Measurements from ENCODE around the gene TLCD1.

Gene TLCD1

DNA sequence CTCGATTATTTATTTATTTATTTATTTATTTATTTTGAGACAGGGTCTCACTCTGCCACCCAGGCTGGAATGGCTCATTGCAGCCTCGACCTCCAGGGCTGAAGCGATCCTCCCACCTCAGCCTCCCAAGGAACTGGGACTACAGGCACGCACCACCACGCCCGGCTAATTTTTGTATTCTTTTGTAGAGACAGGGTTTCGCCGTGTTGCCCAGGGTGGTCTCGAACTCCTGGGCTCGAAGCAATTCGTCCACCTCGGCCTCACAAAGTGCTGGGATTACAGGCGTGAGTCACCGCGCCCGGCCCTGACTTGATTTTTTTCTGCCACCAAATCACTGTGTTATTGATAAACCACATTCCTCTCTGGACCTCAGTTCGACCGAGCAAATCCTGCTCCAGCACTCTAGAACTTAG, 7.0 kb downstream of the TLCD1 start:
- DNase-seq (ENCODE audit: low read depth) = no peak
- TF ChIP-seq, protein P1, sequence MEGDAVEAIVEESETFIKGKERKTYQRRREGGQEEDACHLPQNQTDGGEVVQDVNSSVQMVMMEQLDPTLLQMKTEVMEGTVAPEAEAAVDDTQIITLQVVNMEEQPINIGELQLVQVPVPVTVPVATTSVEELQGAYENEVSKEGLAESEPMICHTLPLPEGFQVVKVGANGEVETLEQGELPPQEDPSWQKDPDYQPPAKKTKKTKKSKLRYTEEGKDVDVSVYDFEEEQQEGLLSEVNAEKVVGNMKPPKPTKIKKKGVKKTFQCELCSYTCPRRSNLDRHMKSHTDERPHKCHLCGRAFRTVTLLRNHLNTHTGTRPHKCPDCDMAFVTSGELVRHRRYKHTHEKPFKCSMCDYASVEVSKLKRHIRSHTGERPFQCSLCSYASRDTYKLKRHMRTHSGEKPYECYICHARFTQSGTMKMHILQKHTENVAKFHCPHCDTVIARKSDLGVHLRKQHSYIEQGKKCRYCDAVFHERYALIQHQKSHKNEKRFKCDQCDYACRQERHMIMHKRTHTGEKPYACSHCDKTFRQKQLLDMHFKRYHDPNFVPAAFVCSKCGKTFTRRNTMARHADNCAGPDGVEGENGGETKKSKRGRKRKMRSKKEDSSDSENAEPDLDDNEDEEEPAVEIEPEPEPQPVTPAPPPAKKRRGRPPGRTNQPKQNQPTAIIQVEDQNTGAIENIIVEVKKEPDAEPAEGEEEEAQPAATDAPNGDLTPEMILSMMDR (IDR thresholded peaks at IDR 0.05; ENCODE audit: insufficient read depth, low read depth, low read length, missing control alignments) = no peak
- peak overlapping the region; percentile 99 for H3K4me3 ChIP-seq (ENCODE audit: low read length)

DNA sequence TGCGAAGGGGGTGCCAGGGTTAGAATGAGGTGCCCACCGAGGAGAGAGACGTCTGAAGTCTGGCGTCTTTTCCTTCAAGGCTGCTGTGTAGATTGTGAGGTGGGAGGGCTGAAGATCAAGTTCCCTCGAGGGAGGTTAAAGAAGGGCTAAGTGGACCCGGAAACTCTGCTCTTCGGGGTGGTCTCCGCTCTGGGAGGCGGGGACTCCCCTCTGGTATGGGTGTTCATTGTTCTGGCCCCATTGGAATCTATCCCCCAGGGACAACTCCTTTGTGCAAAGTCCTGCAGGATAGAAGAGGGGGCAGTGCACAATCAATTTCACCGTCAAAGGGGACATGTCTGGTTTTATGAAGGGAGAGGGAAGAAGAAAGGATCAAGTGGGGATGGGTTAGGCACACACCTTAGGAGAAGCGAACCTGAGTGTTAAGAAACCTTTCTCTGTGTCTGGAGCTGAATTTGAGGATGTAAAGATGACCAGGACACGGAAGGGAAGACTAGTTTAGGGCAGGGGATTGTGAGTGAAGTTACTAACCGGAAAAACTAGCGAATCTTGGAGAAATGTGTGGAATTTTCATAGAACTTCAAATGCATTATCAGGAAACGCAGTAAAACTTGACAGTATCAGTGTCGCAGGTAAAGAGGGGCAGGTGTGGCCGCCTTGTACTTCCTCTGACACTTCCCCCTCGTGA, 7.6 kb downstream of the TLCD1 start:
- DNase-seq (ENCODE audit: low read depth) = no peak
- peak overlapping the region; percentile 99 for H3K4me3 ChIP-seq (ENCODE audit: low read length)
- TF ChIP-seq, protein P1 (IDR thresholded peaks at IDR 0.05; ENCODE audit: insufficient read depth, low read depth, low read length, missing control alignments) = no peak

DNA sequence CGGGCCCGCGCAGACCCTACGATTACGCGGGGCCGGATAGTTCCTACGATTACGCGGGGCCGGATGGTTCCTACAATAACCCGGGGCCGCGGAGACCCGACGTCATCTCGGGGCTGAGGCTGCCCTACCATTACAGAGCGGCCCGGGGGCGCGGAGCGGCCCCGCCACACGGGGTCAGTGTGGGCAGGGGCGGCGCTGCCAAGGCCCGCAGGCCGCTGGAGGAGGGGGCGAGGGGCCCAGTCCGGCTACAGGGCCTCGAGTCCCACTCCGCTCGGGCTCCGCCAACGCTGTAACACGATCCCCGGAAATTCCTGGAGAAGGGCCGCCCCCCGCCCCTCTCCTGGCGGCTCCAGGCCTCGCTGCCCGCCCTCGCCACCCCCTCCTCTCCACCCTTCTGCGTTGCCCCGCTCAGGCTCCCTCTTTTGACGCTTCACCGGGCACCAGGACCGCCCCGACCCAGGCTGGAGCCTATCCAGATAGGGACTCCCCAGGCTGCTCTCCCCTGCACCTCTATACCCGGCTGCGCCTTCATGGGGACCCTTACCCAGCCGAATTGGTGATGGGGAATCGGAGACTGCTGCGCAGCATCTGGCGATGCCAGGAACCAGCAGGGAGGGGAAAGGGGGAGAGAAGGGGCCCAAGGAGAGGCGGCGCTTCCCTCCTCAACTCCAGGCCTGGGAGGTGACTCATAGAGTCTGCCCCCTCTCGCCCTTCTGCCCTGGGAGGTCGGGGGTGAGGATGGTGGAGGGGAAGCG, 8.3 kb downstream of the TLCD1 start, which contains the start of gene RAB34:
Gene RAB34, minus strand, starts transcription at position 291 of the 755 bp plus-strand sequence. CDS start 602 bp downstream, outside the sequence.
- DNase-seq (ENCODE audit: low read depth) = peak; percentile 76
- peak within 1 kb of the TSS; percentile 99 for H3K4me3 ChIP-seq (ENCODE audit: low read length)

DNA sequence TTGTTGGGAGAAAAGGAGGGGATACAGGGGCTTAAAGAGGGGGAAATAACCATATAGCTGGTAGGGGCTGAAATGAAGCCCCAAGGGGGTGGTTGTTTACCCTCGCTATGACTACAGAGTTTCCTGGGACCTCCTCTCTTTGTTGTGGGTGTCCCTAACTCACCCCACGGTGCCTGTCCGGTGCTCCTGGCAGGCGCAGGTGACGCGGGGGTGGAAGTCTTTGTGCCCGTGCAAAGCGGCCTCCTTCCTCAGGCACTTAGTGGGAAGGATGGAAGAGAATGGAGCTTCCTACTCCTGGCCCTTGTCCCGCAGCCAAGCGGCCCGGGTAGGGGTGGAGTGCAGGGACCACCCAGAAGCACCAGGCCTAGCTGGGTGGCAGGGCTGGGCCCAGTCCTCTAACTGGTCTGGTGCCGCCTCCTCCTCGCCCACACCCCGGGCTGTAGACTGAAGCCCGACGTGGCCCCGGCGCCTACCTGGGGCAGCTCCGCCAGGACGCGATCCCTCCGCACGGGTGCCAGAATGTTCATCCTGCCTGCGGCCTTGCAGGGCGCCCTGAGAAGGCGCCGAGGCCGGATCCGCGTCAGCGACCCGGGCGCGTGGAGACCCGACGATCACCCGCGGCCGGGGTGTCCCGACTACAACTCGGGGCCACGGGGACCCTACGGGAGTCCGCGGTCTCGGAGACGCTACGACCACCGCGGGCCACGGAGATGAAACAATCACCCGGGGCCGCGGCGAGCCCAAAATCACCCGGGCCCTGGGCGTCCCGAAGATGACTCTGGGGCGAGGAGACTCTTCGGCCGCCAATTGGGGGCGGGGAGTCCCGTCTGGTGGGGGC, 9.1 kb downstream of the TLCD1 start:
- H3K4me3 ChIP-seq (ENCODE audit: low read length) = peak overlapping the region; percentile 99
- peak; percentile 44 for DNase-seq (ENCODE audit: low read depth)
- TF ChIP-seq, protein P1 (IDR thresholded peaks at IDR 0.05; ENCODE audit: insufficient read depth, low read depth, low read length, missing control alignments) = no peak

More for the DNA sequence above, 8.3 kb downstream of the TLCD1 start, which contains the start of gene RAB34:
- TF ChIP-seq, protein P1 (IDR thresholded peaks at IDR 0.05; ENCODE audit: insufficient read depth, low read depth, low read length, missing control alignments) = no peak

DNA sequence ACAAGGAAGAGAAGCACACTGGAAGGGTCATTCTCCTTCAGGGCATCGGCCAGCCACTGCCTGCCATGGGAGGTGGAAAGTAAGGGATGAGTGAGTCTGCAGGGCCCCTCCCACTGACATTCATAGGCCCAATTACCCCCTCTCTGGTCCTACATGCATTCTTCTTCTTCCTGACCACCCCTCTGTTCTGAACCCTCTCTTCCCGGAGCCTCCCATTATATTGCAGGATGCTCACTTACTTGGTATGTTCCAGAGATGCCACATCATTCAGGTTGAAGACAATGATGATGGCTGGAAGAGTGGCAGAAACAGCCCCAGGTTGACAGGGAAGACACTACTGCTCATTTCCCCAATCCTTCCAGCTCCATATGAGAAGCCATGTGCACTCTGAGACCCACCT, 10.8 kb downstream of the TLCD1 start:
- TF ChIP-seq, protein P1 (IDR thresholded peaks at IDR 0.05; ENCODE audit: insufficient read depth, low read depth, low read length, missing control alignments) = no peak
- H3K4me3 ChIP-seq (ENCODE audit: low read length) = no peak overlapping the region
- no peak for DNase-seq (ENCODE audit: low read depth)

DNA sequence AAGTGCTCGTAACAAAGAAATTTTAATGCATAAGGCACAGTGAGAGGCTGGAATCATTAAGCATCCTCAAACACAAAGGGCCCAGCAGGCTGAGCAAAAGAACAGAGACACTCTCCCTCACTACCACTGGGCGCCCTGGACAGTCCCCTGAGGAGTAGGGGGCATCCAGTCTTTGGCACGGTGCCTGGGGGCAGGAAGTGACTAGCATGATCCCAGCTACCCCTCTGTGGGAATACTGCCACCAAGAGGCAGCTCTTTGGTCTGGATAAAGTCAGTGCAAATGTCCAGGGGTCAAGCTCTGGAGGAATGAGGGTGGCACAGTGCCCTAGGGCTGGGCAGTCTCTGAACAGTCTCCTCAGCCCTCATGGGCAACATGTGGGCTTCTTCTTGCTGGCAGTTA, 11.8 kb downstream of the TLCD1 start:
- DNase-seq (ENCODE audit: low read depth) = no peak
- no peak overlapping the region for H3K4me3 ChIP-seq (ENCODE audit: low read length)
- TF ChIP-seq, protein P1 (IDR thresholded peaks at IDR 0.05; ENCODE audit: insufficient read depth, low read depth, low read length, missing control alignments) = no peak
